ENCODE results near the gene ZNF697.
"Not testable (repeated sequence)": the region's sequence is repeated elsewhere in the genome, so short reads cannot be mapped to it uniquely, and the experiment has no call there.

The ZNF697 gene

DNA sequence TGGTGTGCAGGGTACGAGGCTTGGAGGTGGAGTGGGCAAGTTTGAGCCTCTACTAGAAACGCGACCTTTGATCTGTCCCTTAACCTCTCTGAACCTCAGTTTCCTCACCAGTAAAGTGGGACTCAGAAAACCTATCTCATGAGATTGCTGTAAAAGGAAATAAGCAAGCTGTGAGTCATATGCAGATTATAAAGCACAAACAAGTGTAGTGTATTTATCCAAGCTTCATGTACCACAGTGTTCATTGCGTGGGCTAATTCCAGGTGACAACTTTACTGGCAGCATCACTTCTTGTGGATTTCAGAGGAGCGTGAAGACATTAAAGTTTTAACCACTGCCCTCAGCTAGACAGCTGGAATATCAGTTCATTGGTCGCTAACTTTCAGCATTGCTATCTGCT, 44.4 kb downstream of the ZNF697 start:
- peaks cover 5% of the 10 kb centered on the region for H3K27me3 ChIP-seq
- peaks cover 12 to 15% of the 10 kb centered on the region in 2 experiments for H3K4me1 ChIP-seq (ENCODE audit: control insufficient read depth in 1 of 2, insufficient read depth in 1 of 2, low read depth in 1 of 2, low read length in 1 of 2)
- no peaks in the 10 kb centered on the region for H3K9me3 ChIP-seq
- H3K27ac ChIP-seq, result no peak overlapping the region
- H3K4me3 ChIP-seq (ENCODE audit: low read depth in 1 of 2, low read length in 1 of 2), result no peak overlapping the region
- no peaks in the 10 kb centered on the region for H3K36me3 ChIP-seq
- TF ChIP-seq, protein P1, sequence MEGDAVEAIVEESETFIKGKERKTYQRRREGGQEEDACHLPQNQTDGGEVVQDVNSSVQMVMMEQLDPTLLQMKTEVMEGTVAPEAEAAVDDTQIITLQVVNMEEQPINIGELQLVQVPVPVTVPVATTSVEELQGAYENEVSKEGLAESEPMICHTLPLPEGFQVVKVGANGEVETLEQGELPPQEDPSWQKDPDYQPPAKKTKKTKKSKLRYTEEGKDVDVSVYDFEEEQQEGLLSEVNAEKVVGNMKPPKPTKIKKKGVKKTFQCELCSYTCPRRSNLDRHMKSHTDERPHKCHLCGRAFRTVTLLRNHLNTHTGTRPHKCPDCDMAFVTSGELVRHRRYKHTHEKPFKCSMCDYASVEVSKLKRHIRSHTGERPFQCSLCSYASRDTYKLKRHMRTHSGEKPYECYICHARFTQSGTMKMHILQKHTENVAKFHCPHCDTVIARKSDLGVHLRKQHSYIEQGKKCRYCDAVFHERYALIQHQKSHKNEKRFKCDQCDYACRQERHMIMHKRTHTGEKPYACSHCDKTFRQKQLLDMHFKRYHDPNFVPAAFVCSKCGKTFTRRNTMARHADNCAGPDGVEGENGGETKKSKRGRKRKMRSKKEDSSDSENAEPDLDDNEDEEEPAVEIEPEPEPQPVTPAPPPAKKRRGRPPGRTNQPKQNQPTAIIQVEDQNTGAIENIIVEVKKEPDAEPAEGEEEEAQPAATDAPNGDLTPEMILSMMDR (IDR thresholded peaks at IDR 0.05), result no peak

DNA sequence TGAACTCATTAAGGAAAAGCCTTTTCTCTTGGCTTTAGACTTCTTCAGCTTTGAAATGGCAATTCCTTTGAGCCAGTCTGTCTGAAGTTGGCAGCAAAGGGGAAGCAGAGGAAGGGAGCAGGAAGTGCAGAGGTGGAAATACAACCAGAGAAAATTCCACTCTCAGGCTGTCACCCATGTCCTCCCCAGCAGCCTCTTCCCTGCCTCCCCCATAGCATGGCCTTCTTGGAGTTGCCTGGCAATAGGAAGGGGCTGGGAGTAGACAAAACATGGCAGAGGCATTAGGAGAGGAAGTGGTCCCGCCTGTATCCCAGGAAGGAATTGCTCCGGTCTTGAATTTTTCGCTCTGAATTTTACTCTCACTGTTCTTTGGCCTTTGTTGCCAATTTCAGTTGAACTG, 44.8 kb downstream of the ZNF697 start:
- H3K4me3 ChIP-seq (ENCODE audit: low read depth in 1 of 2, low read length in 1 of 2); H3K27ac ChIP-seq; H3K9me3 ChIP-seq; H3K27me3 ChIP-seq; H3K36me3 ChIP-seq: not testable (repeated sequence)
- peaks cover 12 to 15% of the 10 kb centered on the region in 2 experiments for H3K4me1 ChIP-seq (ENCODE audit: control insufficient read depth in 1 of 2, insufficient read depth in 1 of 2, low read depth in 1 of 2, low read length in 1 of 2)

DNA sequence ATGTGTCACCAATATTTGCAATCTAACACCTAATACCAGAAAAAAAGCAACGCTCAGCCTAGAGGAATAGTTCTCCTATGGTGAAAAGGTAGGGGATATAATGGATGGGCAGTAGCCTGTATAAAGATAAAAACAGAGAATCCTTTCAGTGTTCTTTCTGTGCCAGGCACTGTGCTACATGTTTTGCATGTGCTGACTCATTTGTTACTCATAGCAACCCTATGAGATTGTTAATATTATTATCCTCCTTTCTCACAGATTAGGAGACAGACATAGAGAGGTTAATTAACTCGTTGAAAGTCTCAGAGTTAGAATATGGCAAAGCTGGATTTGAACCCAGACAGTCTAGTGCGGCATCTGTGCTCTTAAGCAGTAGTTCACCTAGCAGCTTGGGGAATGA, 45.3 kb downstream of the ZNF697 start:
- H3K27ac ChIP-seq, H3K36me3 ChIP-seq: not testable (repeated sequence)

DNA sequence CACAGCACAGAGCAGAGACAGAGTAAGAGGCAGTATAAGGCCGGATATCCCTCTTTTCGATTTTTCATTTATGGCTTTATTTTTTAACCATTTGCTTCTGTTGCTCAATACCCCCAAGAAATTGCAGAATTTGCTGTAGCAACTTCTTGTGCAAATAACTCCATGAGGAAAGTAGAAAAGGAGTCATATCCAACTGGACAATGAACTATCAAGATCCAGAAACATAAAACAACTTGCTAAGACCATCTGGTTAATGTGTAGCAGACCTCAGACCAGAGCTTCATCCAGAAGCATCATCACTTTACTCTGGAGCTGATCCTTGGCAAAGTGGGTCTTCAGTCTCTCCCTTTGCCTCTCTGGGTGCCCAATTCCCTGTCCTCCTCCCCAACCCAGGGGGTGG, 45.9 kb downstream of the ZNF697 start:
- TF ChIP-seq, protein P1 (IDR thresholded peaks at IDR 0.05), result no peak
- H3K27me3 ChIP-seq, result peaks cover 5% of the 10 kb centered on the region
- no peak overlapping the region for H3K27ac ChIP-seq

More for the DNA sequence above, 45.3 kb downstream of the ZNF697 start:
- not testable (repeated sequence) for H3K9me3 ChIP-seq; H3K27me3 ChIP-seq; H3K4me3 ChIP-seq (ENCODE audit: low read depth in 1 of 2, low read length in 1 of 2)
- H3K4me1 ChIP-seq (ENCODE audit: control insufficient read depth in 1 of 2, insufficient read depth in 1 of 2, low read depth in 1 of 2, low read length in 1 of 2), result peaks cover 12 to 15% of the 10 kb centered on the region in 2 experiments

DNA sequence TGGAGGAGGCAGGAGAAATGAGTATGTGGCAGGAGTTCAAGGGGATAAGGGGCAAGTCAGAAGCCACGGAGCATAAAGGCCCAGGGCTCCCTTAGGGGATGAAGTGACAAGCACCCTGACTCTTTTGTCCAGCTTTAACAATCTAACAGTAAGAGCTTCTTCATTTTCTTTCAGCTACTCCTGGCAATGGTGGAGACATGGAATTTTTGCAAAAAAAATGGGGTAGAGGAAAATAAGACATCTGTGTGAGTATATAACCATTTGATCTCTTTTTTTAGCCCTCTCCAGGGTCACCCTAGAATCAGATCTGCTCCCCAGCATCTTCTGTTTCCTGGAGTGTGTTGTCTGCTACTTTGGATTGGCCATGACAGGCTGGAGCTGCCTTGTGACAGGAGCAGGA, 47.1 kb downstream of the ZNF697 start:
- Histone ChIP-seq H3K27ac (no peak overlapping the region), H3K4me3 (ENCODE audit: low read depth in 1 of 2, low read length in 1 of 2) (no peak overlapping the region), H3K4me1 (ENCODE audit: control insufficient read depth in 1 of 2, insufficient read depth in 1 of 2, low read depth in 1 of 2, low read length in 1 of 2) (peaks cover 0 to under 1% of the 10 kb centered on the region in 2 experiments), H3K36me3 (no peaks in the 10 kb centered on the region), H3K27me3 (peaks cover 5% of the 10 kb centered on the region), H3K9me3 (no peaks in the 10 kb centered on the region)
- TF ChIP-seq, protein P1 (IDR thresholded peaks at IDR 0.05), result no peak

More for the DNA sequence above, 45.9 kb downstream of the ZNF697 start:
- Histone ChIP-seq H3K4me1 (ENCODE audit: control insufficient read depth in 1 of 2, insufficient read depth in 1 of 2, low read depth in 1 of 2, low read length in 1 of 2) (peaks cover 11 to 12% of the 10 kb centered on the region in 2 experiments), H3K4me3 (ENCODE audit: low read depth in 1 of 2, low read length in 1 of 2) (no peak overlapping the region), H3K9me3 (no peaks in the 10 kb centered on the region), H3K36me3 (no peaks in the 10 kb centered on the region)

DNA sequence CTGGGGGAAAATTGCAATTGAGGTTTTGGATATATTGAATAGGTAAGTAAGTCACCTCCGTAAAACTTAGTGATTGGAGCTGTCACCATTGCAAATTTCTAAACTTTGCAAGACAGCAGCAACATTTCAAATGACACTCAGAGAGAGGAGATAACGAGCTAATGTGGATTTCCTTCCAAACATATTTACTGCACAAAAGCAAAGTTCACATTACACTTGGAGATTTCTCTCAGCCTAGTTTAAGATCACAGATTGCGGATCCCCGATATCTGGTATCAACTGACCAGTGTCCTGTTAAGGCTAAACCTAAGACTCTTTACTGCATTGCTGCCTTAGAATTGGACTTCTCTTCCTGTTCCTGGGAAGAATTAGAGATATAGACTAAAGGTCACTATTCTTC, 47.5 kb downstream of the ZNF697 start:
- H3K27ac ChIP-seq, result no peak overlapping the region
- H3K4me3 ChIP-seq (ENCODE audit: low read depth in 1 of 2, low read length in 1 of 2), result no peak overlapping the region
- TF ChIP-seq, protein P1 (IDR thresholded peaks at IDR 0.05), result no peak
- H3K9me3 ChIP-seq, result no peaks in the 10 kb centered on the region
- no peaks in the 10 kb centered on the region for H3K4me1 ChIP-seq (ENCODE audit: control insufficient read depth in 1 of 2, insufficient read depth in 1 of 2, low read depth in 1 of 2, low read length in 1 of 2)
- H3K36me3 ChIP-seq, result no peaks in the 10 kb centered on the region
- peaks cover 5% of the 10 kb centered on the region for H3K27me3 ChIP-seq

DNA sequence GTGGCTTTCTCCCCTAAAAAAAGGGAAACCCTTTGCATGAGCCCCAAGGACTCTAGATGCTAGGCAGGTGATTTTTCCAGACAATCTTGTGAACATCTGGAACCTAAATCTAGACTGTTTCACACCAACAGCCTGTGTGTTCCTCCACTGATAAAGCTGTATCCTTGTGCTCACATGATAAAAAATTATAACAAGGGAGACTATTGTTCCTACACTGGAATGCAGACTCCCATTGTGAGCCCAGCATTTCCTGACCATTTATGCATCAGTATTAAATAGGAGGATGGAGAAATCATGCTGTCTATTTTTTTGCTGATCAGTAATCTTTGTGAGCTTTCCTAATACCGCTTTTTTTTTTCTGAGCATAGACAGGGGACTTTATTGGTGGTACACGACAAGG, 52.5 kb downstream of the ZNF697 start:
- H3K36me3 ChIP-seq, result no peaks in the 10 kb centered on the region
- no peak overlapping the region for H3K27ac ChIP-seq
- H3K9me3 ChIP-seq, result no peaks in the 10 kb centered on the region
- H3K4me3 ChIP-seq (ENCODE audit: low read depth in 1 of 2, low read length in 1 of 2), result no peak overlapping the region
- peaks cover 23% of the 10 kb centered on the region for H3K27me3 ChIP-seq
- TF ChIP-seq, protein P1 (IDR thresholded peaks at IDR 0.05), result no peak
- H3K4me1 ChIP-seq (ENCODE audit: control insufficient read depth in 1 of 2, insufficient read depth in 1 of 2, low read depth in 1 of 2, low read length in 1 of 2), result no peaks in the 10 kb centered on the region

Data from neutrophil (primary cell).